Activated CD4-positive, CD25-positive, alpha-beta regulatory T cell treated with anti-CD3 and anti-CD28 coated beads, Interleukin-2, amount 50 U/mL, for 24 hours (primary cell): ENCODE results near the gene SLC4A7.
A peak's percentile ranks its signal among the peaks of the same experiment; 100 is the strongest.
"Not testable (repeated sequence)": the region's sequence is repeated elsewhere in the genome, so short reads cannot be mapped to it uniquely, and the experiment has no call there.

ENCODE experiments used
- ATAC-seq, 2 donors: fragments of 150-1000 bp; cut with Tn5 transposase; one replicate each; pipeline ENCODE4 v1.10.0; 2021; ENCODE audit warnings: mild to moderate bottlenecking in 1 of 2, moderate library complexity in 1 of 2

SLC4A7 gene

GRCh38 chr3:27484015-27484844, at the start of gene SLC4A7:
TSS of gene SLC4A7 (minus strand) at chr3:27484384. CDS start at chr3:27484126, 258 bp downstream.
- peak; percentile 93 to 94 for ATAC-seq

GRCh38 chr3:27533261-27533607, 49.0 kb upstream of the SLC4A7 start:
- no peak for ATAC-seq

- no peak for ATAC-seq
Observed at GRCh38 chr3:27532426-27533260, 48.5 kb upstream of the SLC4A7 start.

GRCh38 chr3:27531193-27531751, 47.1 kb upstream of the SLC4A7 start:
- ATAC-seq = not testable (repeated sequence)

- ATAC-seq = no peak
Observed at GRCh38 chr3:27528791-27529190, 44.6 kb upstream of the SLC4A7 start.

GRCh38 chr3:27526614-27527315, 42.6 kb upstream of the SLC4A7 start:
- ATAC-seq = peak; percentile 21 to 65

GRCh38 chr3:27521872-27522265, 37.7 kb upstream of the SLC4A7 start:
- no peak for ATAC-seq

GRCh38 chr3:27521179-27521871, 37.1 kb upstream of the SLC4A7 start:
- peak in 1 of 2 donors; percentile 41 for ATAC-seq

GRCh38 chr3:27511724-27512422, 27.7 kb upstream of the SLC4A7 start:
- no peak for ATAC-seq

- no peak for ATAC-seq
Observed at GRCh38 chr3:27509376-27509775, 25.2 kb upstream of the SLC4A7 start.

GRCh38 chr3:27508424-27508823, 24.2 kb upstream of the SLC4A7 start:
- no peak for ATAC-seq

GRCh38 chr3:27507515-27508266, 23.5 kb upstream of the SLC4A7 start:
- no peak for ATAC-seq

- ATAC-seq = no peak
Observed at GRCh38 chr3:27507111-27507510, 22.9 kb upstream of the SLC4A7 start.

GRCh38 chr3:27504749-27505148, 20.6 kb upstream of the SLC4A7 start:
- no peak for ATAC-seq

GRCh38 chr3:27503526-27503925, 19.3 kb upstream of the SLC4A7 start:
- ATAC-seq = no peak

- no peak for ATAC-seq
Observed at GRCh38 chr3:27501759-27502158, 17.6 kb upstream of the SLC4A7 start.

GRCh38 chr3:27500986-27501385, 16.8 kb upstream of the SLC4A7 start:
- no peak for ATAC-seq

- ATAC-seq = no peak
Observed at GRCh38 chr3:27500035-27500434, 15.9 kb upstream of the SLC4A7 start.

- no peak for ATAC-seq
Observed at GRCh38 chr3:27494784-27495183, 10.6 kb upstream of the SLC4A7 start.

GRCh38 chr3:27488821-27489220, 4.6 kb upstream of the SLC4A7 start:
- ATAC-seq = no peak

- no peak for ATAC-seq
Observed at GRCh38 chr3:27487383-27487782, 3.2 kb upstream of the SLC4A7 start.
